ENCODE data around the gene ANGEL1. TPM values are rescaled to one million over a fixed set of nuclear protein-coding genes. Genes with fewer than 3 reads are reported as not detected.

The ANGEL1 gene
- total RNA-seq, 1 experiment from 2014 or later: 23.0 TPM

- H3K4me3 ChIP-seq (ENCODE audit: low read depth, low read length): no peak overlapping the region
- intact Hi-C loops (cut with micrococcal nuclease; ENCODE audit: unreplicated experiment): no loop called here
- no peaks in the 10 kb centered on the region for H3K27me3 ChIP-seq (replicated peaks; ENCODE audit: control insufficient read depth, insufficient read depth, low read length)
- H3K4me3 Mint-ChIP-seq (ENCODE audit: unreplicated experiment): no peak overlapping the region
- peaks cover 7% of the 10 kb centered on the region for H3K36me3 Mint-ChIP-seq (ENCODE audit: insufficient read depth, unreplicated experiment)
- no peaks in the 10 kb centered on the region for H3K4me1 ChIP-seq
- H3K36me3 ChIP-seq (ENCODE audit: control insufficient read depth, insufficient read depth, low read length): no peaks in the 10 kb centered on the region
- H3K4me1 Mint-ChIP-seq (ENCODE audit: low read depth, unreplicated experiment): no peaks in the 10 kb centered on the region
- CTCF ChIA-PET: no interaction called here
- POLR2A ChIA-PET: no interaction called here
- no peaks in the 10 kb centered on the region for H3K27me3 Mint-ChIP-seq (ENCODE audit: insufficient read depth, unreplicated experiment)
- no peak for TF ChIP-seq CTCF (IDR thresholded peaks at IDR 0.05; ENCODE audit: insufficient read depth in 1 of 2, low read depth in 1 of 2, low read length in 1 of 2, severe bottlenecking in 1 of 2, unreplicated experiment in 1 of 2)
- DNase-seq: no peak
- BruUV-seq (replicated peaks): no TSS peak
- H3K27ac Mint-ChIP-seq (ENCODE audit: unreplicated experiment): no peak overlapping the region
- H3K9me3 ChIP-seq: no peaks in the 10 kb centered on the region
- no peaks in the 10 kb centered on the region for H3K9me3 Mint-ChIP-seq (ENCODE audit: unreplicated experiment)
Measured at GRCh38 chr14:76780360-76780759, 32.3 kb downstream of the ANGEL1 start.

- no TSS peak for BruUV-seq (replicated peaks)
- Mint-ChIP-seq H3K27me3 (ENCODE audit: insufficient read depth, unreplicated experiment) (peaks cover 1% of the 10 kb centered on the region), H3K27ac (ENCODE audit: unreplicated experiment) (no peak overlapping the region), H3K4me1 (ENCODE audit: low read depth, unreplicated experiment) (no peaks in the 10 kb centered on the region), H3K9me3 (ENCODE audit: unreplicated experiment) (no peaks in the 10 kb centered on the region), H3K36me3 (ENCODE audit: insufficient read depth, unreplicated experiment) (peaks cover 7% of the 10 kb centered on the region), H3K4me3 (ENCODE audit: unreplicated experiment) (no peak overlapping the region)
- no peak for DNase-seq
- no peaks in the 10 kb centered on the region for H3K4me1 ChIP-seq
- H3K36me3 ChIP-seq (ENCODE audit: control insufficient read depth, insufficient read depth, low read length): no peaks in the 10 kb centered on the region
- no peaks in the 10 kb centered on the region for H3K9me3 ChIP-seq
- no peak overlapping the region for H3K4me3 ChIP-seq (ENCODE audit: low read depth, low read length)
- ChIA-PET CTCF (no interaction called here), POLR2A (no interaction called here)
- intact Hi-C loops (cut with micrococcal nuclease; ENCODE audit: unreplicated experiment): no loop called here
- no peaks in the 10 kb centered on the region for H3K27me3 ChIP-seq (replicated peaks; ENCODE audit: control insufficient read depth, insufficient read depth, low read length)
- TF ChIP-seq CTCF (IDR thresholded peaks at IDR 0.05; ENCODE audit: insufficient read depth in 1 of 2, low read depth in 1 of 2, low read length in 1 of 2, severe bottlenecking in 1 of 2, unreplicated experiment in 1 of 2): no peak
Measured at GRCh38 chr14:76780058-76780345, 32.7 kb downstream of the ANGEL1 start.

GRCh38 chr14:76779221-76780057, 33.2 kb downstream of the ANGEL1 start:
- H3K4me3 ChIP-seq (ENCODE audit: low read depth, low read length): no peak overlapping the region
- Mint-ChIP-seq H3K4me3 (ENCODE audit: unreplicated experiment) (no peak overlapping the region), H3K4me1 (ENCODE audit: low read depth, unreplicated experiment) (no peaks in the 10 kb centered on the region), H3K27me3 (ENCODE audit: insufficient read depth, unreplicated experiment) (peaks cover 3% of the 10 kb centered on the region), H3K9me3 (ENCODE audit: unreplicated experiment) (no peaks in the 10 kb centered on the region), H3K36me3 (ENCODE audit: insufficient read depth, unreplicated experiment) (peaks cover 7% of the 10 kb centered on the region), H3K27ac (ENCODE audit: unreplicated experiment) (no peak overlapping the region)
- no peaks in the 10 kb centered on the region for H3K9me3 ChIP-seq
- intact Hi-C loops (cut with micrococcal nuclease; ENCODE audit: unreplicated experiment): no loop called here
- TF ChIP-seq CTCF (IDR thresholded peaks at IDR 0.05; ENCODE audit: insufficient read depth in 1 of 2, low read depth in 1 of 2, low read length in 1 of 2, severe bottlenecking in 1 of 2, unreplicated experiment in 1 of 2): no peak
- H3K4me1 ChIP-seq: no peaks in the 10 kb centered on the region
- DNase-seq: no peak
- ChIA-PET CTCF (no interaction called here), POLR2A (no interaction called here)
- no peaks in the 10 kb centered on the region for H3K36me3 ChIP-seq (ENCODE audit: control insufficient read depth, insufficient read depth, low read length)
- H3K27me3 ChIP-seq (replicated peaks; ENCODE audit: control insufficient read depth, insufficient read depth, low read length): no peaks in the 10 kb centered on the region
- no TSS peak for BruUV-seq (replicated peaks)

All from Caco-2 (cell line).